Measurements from ENCODE around the gene MRPL49. TPM values are rescaled to one million over a fixed set of nuclear protein-coding genes. Genes with fewer than 3 reads are reported as not detected.

Gene MRPL49
- total RNA-seq, 4 donors from 2014 or later, result 37.2 to 47.9 (median 43.2) TPM

DNA sequence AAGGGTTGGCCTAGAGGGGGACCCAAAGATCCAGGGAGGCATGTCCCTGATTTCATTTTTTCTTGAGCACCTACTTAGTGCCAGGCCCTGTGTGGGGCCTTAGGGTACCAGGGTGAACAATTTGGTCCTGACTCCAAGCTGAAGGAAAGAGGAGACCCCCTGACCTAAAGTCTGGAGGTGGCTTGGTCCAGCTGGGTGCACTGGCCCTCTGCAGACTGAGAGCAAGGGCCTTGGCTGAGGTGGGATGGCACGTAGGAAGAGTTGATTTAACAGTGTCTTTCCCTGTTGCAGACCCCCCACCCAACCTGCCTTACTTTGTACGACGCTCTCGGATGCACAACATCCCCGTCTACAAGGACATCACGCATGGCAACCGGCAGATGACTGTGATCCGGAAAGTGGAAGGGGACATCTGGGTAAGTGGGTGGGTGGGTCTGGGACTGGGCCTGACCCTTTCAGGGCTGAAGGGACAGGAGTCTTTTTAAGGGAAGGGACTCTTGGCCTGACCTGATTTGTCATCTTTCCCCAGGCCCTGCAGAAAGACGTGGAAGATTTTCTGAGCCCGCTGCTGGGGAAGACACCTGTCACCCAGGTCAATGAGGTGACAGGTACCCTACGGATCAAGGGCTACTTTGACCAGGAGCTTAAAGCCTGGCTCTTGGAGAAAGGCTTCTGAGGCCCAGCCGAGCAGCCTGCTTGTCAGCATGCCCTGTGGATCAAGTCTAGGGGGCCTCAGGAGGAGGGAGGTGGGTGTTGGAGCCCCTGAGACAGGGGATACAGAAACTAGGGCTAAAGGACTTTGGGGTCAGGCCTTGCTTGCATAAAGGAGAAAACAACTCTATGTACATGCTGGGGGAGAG lies 3.3 kb downstream of the MRPL49 start:
- ATAC-seq (ENCODE audit: low FRiP score) (no peak), DNase-seq (ENCODE audit: low spot score) (no peak)
- TF ChIP-seq, protein P1, sequence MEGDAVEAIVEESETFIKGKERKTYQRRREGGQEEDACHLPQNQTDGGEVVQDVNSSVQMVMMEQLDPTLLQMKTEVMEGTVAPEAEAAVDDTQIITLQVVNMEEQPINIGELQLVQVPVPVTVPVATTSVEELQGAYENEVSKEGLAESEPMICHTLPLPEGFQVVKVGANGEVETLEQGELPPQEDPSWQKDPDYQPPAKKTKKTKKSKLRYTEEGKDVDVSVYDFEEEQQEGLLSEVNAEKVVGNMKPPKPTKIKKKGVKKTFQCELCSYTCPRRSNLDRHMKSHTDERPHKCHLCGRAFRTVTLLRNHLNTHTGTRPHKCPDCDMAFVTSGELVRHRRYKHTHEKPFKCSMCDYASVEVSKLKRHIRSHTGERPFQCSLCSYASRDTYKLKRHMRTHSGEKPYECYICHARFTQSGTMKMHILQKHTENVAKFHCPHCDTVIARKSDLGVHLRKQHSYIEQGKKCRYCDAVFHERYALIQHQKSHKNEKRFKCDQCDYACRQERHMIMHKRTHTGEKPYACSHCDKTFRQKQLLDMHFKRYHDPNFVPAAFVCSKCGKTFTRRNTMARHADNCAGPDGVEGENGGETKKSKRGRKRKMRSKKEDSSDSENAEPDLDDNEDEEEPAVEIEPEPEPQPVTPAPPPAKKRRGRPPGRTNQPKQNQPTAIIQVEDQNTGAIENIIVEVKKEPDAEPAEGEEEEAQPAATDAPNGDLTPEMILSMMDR (IDR thresholded peaks at IDR 0.05), result no peak

DNA sequence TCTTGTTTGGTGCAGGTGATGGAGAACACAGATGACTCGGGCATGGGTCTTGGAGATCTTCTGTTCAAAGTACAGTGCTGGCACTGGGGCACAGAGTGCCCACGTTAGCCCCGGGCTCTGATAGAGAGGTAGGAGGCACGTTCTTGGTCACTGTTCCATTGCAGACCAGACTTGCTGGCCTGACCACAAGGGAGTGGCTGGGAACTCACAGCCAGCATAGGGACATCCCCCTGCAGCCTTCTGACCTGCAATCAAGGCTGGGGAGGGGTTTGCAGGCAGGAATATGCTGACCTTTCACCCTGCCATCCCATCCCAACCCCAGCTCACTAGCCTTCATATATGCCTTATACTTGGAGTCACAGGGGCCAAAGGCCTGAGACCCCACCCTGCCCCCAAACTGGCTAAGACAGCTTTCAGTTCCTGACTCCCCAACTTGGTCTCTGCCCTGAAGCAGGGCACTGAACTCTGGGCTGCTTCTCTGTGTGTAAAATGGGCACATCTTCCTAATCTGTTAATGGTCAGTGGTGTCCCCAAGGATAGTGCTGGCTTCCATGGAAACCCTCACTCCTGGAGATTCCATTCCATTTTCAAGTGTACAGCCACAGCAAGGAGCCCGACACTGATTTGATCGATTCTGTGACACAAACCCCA lies 4.6 kb downstream of the MRPL49 start:
- TF ChIP-seq, protein P1 (IDR thresholded peaks at IDR 0.05), result no peak
- DNase-seq (ENCODE audit: low spot score) (no peak), ATAC-seq (ENCODE audit: low FRiP score) (no peak)

GRCh38 chr11:65127473-65128181 lies 5.5 kb downstream of the MRPL49 start:
- TF ChIP-seq, protein P1 (IDR thresholded peaks at IDR 0.05), result no peak
- no peak for ATAC-seq (ENCODE audit: low FRiP score)
- no peak for DNase-seq (ENCODE audit: low spot score)

- TF ChIP-seq, protein P1 (IDR thresholded peaks at IDR 0.05), result no peak
- no peak for ATAC-seq (ENCODE audit: low FRiP score)
- DNase-seq (ENCODE audit: low spot score), result no peak
Measured at GRCh38 chr11:65128182-65129145, 6.3 kb downstream of the MRPL49 start.

GRCh38 chr11:65129649-65130441 lies 7.7 kb downstream of the MRPL49 start:
- DNase-seq (ENCODE audit: low spot score), result no peak
- TF ChIP-seq, protein P1 (IDR thresholded peaks at IDR 0.05), result no peak
- no peak for ATAC-seq (ENCODE audit: low FRiP score)
